BE2C (cell line): ENCODE measurements around the gene INPP5B.

Source experiments
- DNase-seq: peaks from one replicate; pipeline ENCODE4 v3.0.0-alpha.2; 2020
- H3K27me3 ChIP-seq: fragments of 250-450 bp; sonication (Bioruptor Pico); 2 replicates; pipeline ENCODE4 v1.5.1; 2020; ENCODE audit warnings: mild to moderate bottlenecking
- H3K36me3 ChIP-seq: fragments of 250-450 bp; sonication (Bioruptor Pico); 2 replicates; pipeline ENCODE4 v1.5.1; 2020; ENCODE audit warnings: mild to moderate bottlenecking
- H3K4me1 ChIP-seq: fragments of 250-450 bp; sonication (Bioruptor Pico); 2 replicates; pipeline ENCODE4 v1.5.1; 2020
- H3K4me3 ChIP-seq: 2 replicates; pipeline ENCODE4 v1.5.1; 2011; ENCODE audit warnings: low read depth, low read length
- H3K9me3 ChIP-seq: fragments of 250-450 bp; sonication (Bioruptor Pico); 2 replicates; pipeline ENCODE4 v1.5.1; 2020
- CTCF ChIP-seq: IDR thresholded peaks from 2 replicates; pipeline ENCODE4 v1.5.1; 2012; ENCODE audit warnings: mild to moderate bottlenecking, low read depth, low read length

The INPP5B gene

GRCh38 chr1:37858931-37859506 is 87.8 kb downstream of the INPP5B start:
- peaks cover 2% of the 10 kb centered on the region; the same call in 1 of the 2 replicates for H3K36me3 ChIP-seq
- H3K4me3 ChIP-seq = peak overlapping the region; percentile 90
- DNase-seq = no peak
- no peak for TF ChIP-seq CTCF
- no peaks in the 10 kb centered on the region for H3K27me3 ChIP-seq
- no peaks in the 10 kb centered on the region for H3K9me3 ChIP-seq
- H3K4me1 ChIP-seq = no peaks in the 10 kb centered on the region

GRCh38 chr1:37854406-37854805 is 92.4 kb downstream of the INPP5B start:
- Histone ChIP-seq H3K9me3 (no peaks in the 10 kb centered on the region), H3K36me3 (peaks cover 2% of the 10 kb centered on the region; the same call in 1 of the 2 replicates)

GRCh38 chr1:37853157-37853556 is 93.7 kb downstream of the INPP5B start:
- no peak for DNase-seq
- no peak overlapping the region for H3K4me3 ChIP-seq
- no peaks in the 10 kb centered on the region for H3K4me1 ChIP-seq
- H3K36me3 ChIP-seq = peaks cover 2% of the 10 kb centered on the region; the same call in 1 of the 2 replicates
- H3K27me3 ChIP-seq = no peaks in the 10 kb centered on the region
- H3K9me3 ChIP-seq = no peaks in the 10 kb centered on the region
- no peak for TF ChIP-seq CTCF

More at GRCh38 chr1:37854406-37854805, 92.4 kb downstream of the INPP5B start:
- no peak for TF ChIP-seq CTCF
- no peak for DNase-seq
- Histone ChIP-seq H3K27me3 (no peaks in the 10 kb centered on the region), H3K4me1 (no peaks in the 10 kb centered on the region), H3K4me3 (no peak overlapping the region)

GRCh38 chr1:37851782-37852210 is 95.1 kb downstream of the INPP5B start:
- Histone ChIP-seq H3K4me1 (no peaks in the 10 kb centered on the region), H3K4me3 (no peak overlapping the region), H3K36me3 (no peaks in the 10 kb centered on the region), H3K9me3 (no peaks in the 10 kb centered on the region), H3K27me3 (no peaks in the 10 kb centered on the region)
- no peak for DNase-seq
- TF ChIP-seq CTCF = no peak

GRCh38 chr1:37851262-37851661 is 95.6 kb downstream of the INPP5B start:
- Histone ChIP-seq H3K4me1 (no peaks in the 10 kb centered on the region), H3K9me3 (no peaks in the 10 kb centered on the region), H3K27me3 (no peaks in the 10 kb centered on the region), H3K36me3 (no peaks in the 10 kb centered on the region), H3K4me3 (no peak overlapping the region)
- TF ChIP-seq CTCF = no peak
- DNase-seq = no peak

- no peak for DNase-seq
- no peak overlapping the region for H3K4me3 ChIP-seq
- H3K9me3 ChIP-seq = no peaks in the 10 kb centered on the region
- no peaks in the 10 kb centered on the region for H3K27me3 ChIP-seq
- no peaks in the 10 kb centered on the region for H3K36me3 ChIP-seq
- no peak for TF ChIP-seq CTCF
- H3K4me1 ChIP-seq = no peaks in the 10 kb centered on the region
These were observed 96.4 kb downstream of the INPP5B start for GRCh38 chr1:37850352-37850955.
